Epithelial cell of proximal tubule (primary cell): Measurements from ENCODE around the gene KCTD11. TPM values are rescaled to one million over a fixed set of nuclear protein-coding genes. Genes with fewer than 3 reads are reported as not detected.
"Not testable (repeated sequence)": the region's sequence is repeated elsewhere in the genome, so short reads cannot be mapped to it uniquely, and the experiment has no call there.

ENCODE experiments used
- DNase-seq: peaks from one replicate; pipeline ENCODE4 v3.0.0-alpha.2; 2011; ENCODE audit warnings: low read depth
- H3K4me3 ChIP-seq: 2 replicates; pipeline ENCODE4 v1.5.1; 2011; ENCODE audit warnings: low read depth, mild to moderate bottlenecking, low read length
- CTCF ChIP-seq: conservative IDR thresholded peaks from 2 replicates; pipeline ENCODE4 v1.5.1; 2012; ENCODE audit warnings: low read depth, mild to moderate bottlenecking, low read length
- total RNA-seq: library from RNA; depleted of rRNA; stranded (reverse); fragments of >200 nt; gene quantifications from 2 replicates; pipeline ENCODE4 v1.2.3, GENCODE V29; 2015

The KCTD11 gene
- total RNA-seq, 1 donor from 2014 or later = 12.3 TPM

DNA sequence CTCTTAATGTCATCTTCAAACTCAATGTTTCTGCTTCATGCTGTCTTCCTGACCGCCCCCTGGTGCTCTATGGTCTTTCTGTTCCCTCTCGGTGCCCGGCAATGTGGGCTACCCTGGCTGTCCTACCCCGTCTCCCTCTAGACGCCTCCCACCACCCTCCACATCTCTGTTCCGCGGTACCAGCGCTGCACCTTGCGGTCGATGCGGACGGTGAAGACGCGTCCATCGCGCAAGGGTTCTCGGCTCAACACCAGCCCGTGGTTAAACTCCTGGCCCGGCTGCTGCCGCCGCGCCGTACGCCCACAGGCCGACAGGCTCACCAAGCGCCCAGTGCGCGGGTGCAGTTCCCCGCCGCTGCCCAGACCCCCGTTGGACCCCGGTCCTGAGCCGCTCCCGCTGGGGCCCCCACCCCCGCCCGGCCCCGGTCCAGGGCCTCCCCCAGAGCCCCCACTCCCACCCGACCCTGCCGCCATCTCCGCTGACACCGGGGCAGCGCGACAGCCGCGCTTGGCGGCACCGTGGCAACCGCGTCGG, 23.1 kb upstream of the KCTD11 start, which contains the start of gene NEURL4:
Gene NEURL4 (minus strand): TSS at position 496 of the 534 bp plus-strand sequence. CDS start 23 bp downstream, at position 473.
- TF ChIP-seq CTCF = no peak
- no peak for DNase-seq
- peak within 1 kb of the TSS; percentile 97 for H3K4me3 ChIP-seq

GRCh38 chr17:7329374-7329996, 22.5 kb upstream of the KCTD11 start:
- peak; percentile 19 for TF ChIP-seq CTCF
- peak overlapping the region; percentile 97 for H3K4me3 ChIP-seq
- peak; percentile 85 for DNase-seq

DNA sequence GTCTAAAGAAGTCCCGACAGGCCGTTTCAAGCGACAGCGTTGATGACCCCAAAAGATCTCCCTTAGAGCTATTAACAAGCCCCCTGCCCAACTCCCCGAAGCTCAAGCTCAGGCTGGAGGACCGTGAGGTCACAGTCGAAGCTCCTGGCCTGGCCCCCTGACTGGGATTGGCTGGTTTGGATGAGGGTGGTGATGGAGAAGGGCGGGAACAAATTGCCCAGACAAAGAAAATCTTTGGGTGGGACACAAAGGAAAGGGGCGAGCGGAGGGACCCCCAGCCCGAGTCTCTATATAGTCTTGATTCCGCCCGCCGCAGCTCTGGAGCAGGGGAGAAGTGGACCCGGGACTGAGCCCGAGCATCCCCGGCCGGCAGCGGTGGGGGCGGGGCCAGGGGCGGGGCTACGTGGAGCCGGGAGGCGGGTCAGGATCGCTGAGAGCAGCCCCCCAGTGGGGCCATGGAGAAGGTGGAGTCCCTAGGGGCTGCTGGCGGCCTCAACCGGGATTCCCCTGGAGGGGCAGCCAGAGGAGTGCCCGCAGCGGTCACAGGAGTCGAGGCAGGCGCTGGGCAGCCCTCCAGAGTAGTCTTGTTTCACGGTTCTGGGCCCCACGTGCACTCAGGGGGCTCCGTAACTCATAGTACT, 21.8 kb upstream of the KCTD11 start:
- no peak for DNase-seq
- peak overlapping the region; percentile 97 for H3K4me3 ChIP-seq
- no peak for TF ChIP-seq CTCF

DNA sequence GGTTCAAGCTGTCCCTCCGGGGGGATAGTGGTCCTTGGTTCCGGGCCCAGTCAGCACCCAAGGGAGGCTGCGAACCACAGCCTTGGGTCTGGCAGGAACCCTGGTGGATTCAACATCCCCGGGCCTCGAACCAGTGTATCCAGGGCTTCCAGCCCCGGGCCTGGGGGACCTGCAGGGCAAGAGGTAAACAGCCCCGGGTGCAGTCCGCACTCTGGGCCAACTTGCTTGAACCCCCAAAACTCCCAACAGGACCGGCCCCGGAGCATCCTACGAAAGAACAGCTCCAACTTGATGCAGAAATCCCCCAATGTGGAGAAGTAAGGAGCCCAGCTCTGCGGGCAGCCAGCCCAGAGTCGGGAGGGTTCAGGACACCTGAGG, 21.3 kb upstream of the KCTD11 start:
- no peak for TF ChIP-seq CTCF
- peak overlapping the region; percentile 97 for H3K4me3 ChIP-seq
- DNase-seq = no peak

DNA sequence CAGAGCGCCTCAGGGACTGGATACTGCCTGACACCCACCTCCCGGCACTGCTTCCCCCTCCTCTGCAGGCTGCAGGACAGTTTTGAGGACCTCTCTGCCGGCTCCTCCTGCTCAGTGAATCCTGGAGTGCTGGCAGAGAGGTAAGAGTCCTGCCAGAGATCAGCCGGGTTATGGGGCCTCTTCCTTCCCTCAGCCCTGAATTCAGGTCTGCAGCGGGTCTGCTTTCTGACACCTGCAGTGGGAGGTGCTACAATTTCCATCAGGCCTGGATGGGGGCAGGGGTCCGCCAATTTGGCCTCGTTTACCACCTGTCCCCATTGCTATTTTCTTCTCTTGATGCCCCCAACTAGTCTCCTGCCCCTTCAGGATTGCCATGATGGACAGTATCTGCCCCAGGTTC, 19.9 kb upstream of the KCTD11 start:
- no peak overlapping the region for H3K4me3 ChIP-seq
- no peak for TF ChIP-seq CTCF
- DNase-seq = no peak

GRCh38 chr17:7332600-7333069, 19.3 kb upstream of the KCTD11 start:
- not testable (repeated sequence) for H3K4me3 ChIP-seq, DNase-seq

DNA sequence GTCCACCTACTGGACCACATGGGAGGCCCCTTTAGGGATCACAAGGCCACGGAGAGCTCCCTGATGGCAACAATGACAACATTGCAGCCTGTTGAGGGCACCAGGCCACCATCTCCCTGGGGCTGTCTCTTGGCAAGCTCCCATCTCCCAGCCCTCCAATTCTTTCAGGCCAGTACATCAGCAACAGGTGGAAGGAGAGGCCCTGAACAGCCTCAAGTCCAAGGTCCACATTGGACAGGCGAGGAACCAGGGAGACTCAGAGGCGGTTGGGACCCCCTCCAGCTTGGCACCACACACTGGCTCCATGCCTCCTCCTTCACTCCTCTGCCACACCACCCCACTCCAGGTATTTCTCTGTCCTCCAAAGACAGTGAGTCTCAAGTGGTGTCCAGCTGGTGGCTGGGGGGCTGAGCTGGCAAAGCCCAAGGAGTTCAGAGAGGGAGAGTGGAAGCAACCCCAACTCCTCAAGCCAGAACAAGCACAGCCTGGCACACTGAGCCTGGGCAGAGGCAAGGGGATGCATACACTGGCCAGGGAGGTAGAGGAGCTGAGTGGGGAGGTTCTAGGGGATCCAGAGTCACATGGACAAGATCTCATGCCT, 16.9 kb upstream of the KCTD11 start:
- no peak for DNase-seq
- TF ChIP-seq CTCF = no peak
- H3K4me3 ChIP-seq = no peak overlapping the region

GRCh38 chr17:7335765-7336164, 16.2 kb upstream of the KCTD11 start:
- H3K4me3 ChIP-seq, DNase-seq: not testable (repeated sequence)
